ENCODE measurements around the gene ACP2. TPM values are rescaled to one million over a fixed set of nuclear protein-coding genes. Genes with fewer than 3 reads are reported as not detected.

ACP2 gene
- total RNA-seq, 2 experiments from 2014 or later: 9.4 to 13.4 TPM

DNA sequence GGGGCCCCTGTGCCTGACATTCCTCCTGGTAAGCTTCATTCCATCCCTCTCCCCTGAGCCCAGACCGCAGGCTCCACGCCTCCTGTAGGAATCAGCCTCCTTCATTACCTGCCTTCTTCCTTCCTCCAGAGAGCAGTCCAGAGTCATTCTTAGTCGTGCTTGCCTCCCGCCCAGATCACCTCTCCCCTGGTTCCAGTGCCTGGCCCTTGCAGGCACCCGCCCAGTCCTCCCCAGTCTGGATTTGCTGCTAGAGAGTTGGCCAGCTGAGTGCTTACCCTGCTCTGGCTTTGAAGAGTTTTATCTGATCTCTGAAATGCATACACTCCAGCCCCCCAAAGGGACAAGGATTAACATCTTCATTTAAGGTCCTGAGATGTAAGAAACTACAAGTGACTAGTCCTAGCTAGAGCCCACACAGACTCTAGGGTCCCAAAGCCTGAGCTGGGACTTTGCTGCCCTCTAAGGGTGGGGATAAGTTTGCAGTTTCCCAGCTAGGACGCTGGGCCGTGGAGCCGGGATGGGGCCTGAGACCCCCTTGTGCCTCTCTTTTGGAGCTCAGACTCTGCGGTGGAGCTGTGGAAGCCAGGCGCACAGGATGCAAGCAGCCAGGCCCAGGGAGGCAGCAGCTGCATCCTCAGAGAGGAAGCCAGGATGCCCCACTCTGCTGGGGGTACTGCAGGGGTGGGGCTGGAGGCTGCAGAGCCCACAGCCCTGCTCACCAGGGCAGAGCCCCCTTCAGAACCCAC, 10.8 kb upstream of the ACP2 start:
- ATAC-seq (peak; percentile 89), DNase-seq (peak; percentile 59)
- CTCF ChIA-PET: interaction anchor here (0.7 to 5.4 kb wide), 34 partner anchors 9 to 343 kb away, joined by 3 to 47 read pairs (median 4); partner anchors contain the start of genes ACP2, ARFGAP2 and PACSIN3
- TF ChIP-seq, protein P1, sequence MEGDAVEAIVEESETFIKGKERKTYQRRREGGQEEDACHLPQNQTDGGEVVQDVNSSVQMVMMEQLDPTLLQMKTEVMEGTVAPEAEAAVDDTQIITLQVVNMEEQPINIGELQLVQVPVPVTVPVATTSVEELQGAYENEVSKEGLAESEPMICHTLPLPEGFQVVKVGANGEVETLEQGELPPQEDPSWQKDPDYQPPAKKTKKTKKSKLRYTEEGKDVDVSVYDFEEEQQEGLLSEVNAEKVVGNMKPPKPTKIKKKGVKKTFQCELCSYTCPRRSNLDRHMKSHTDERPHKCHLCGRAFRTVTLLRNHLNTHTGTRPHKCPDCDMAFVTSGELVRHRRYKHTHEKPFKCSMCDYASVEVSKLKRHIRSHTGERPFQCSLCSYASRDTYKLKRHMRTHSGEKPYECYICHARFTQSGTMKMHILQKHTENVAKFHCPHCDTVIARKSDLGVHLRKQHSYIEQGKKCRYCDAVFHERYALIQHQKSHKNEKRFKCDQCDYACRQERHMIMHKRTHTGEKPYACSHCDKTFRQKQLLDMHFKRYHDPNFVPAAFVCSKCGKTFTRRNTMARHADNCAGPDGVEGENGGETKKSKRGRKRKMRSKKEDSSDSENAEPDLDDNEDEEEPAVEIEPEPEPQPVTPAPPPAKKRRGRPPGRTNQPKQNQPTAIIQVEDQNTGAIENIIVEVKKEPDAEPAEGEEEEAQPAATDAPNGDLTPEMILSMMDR (IDR thresholded peaks at IDR 0.05): peak; percentile 67
- Mint-ChIP-seq H3K9me3 (no peaks in the 10 kb centered on the region), H3K27me3 (no peaks in the 10 kb centered on the region), H3K4me3 (no peak overlapping the region), H3K4me1 (ENCODE audit: low read depth) (peaks cover 16% of the 10 kb centered on the region), H3K36me3 (ENCODE audit: low read depth) (no peaks in the 10 kb centered on the region), H3K27ac (no peak overlapping the region)
- intact Hi-C loops (cut with micrococcal nuclease): loop anchor here (5.0 kb wide), 2 partner anchors 42 to 82 kb away; partner anchors contain the start of gene ARFGAP2
- POLR2A ChIA-PET: interaction anchor here (0.9 to 3.4 kb wide), 7 partner anchors 11 to 524 kb away, joined by 3 to 21 read pairs (median 5); partner anchors contain the start of gene ACP2

- ATAC-seq: no peak
- POLR2A ChIA-PET: interaction anchor here (0.9 to 3.4 kb wide), 6 partner anchors 9 to 81 kb away, joined by 3 to 21 read pairs (median 4); partner anchors contain the start of gene ACP2
Measured at GRCh38 chr11:47258317-47258902, 9.8 kb upstream of the ACP2 start.

GRCh38 chr11:47257517-47258316, 9.1 kb upstream of the ACP2 start, which contains the start of gene NR1H3:
Gene NR1H3 (plus strand): TSS chr11:47257996. CDS start chr11:47259217, 1,221 bp downstream.
- peak; percentile 58 for ATAC-seq
- Mint-ChIP-seq H3K4me3 (no peak within 1 kb of the TSS), H3K36me3 (ENCODE audit: low read depth) (no peaks in the 10 kb centered on the region), H3K9me3 (no peaks in the 10 kb centered on the region), H3K27ac (no peak within 1 kb of the TSS), H3K4me1 (ENCODE audit: low read depth) (peaks cover 18% of the 10 kb centered on the region), H3K27me3 (no peaks in the 10 kb centered on the region)
- ChIA-PET CTCF (interaction anchor here (1.2 to 5.4 kb wide), 9 partner anchors 9 to 97 kb away, joined by 3 to 47 read pairs (median 12); partner anchors contain the start of genes ACP2 and ARFGAP2), POLR2A (interaction anchor here (0.9 to 1.3 kb wide), 6 partner anchors 9 to 80 kb away, joined by 3 to 4 read pairs (median 3); partner anchors contain the start of genes ACP2 and DDB2)
- TF ChIP-seq, protein P1 (IDR thresholded peaks at IDR 0.05): no peak
- intact Hi-C loops (cut with micrococcal nuclease): loop anchor here (5.0 kb wide), 2 partner anchors 40 to 80 kb away; partner anchors contain the start of gene ARFGAP2
- no peak for DNase-seq

More at GRCh38 chr11:47258317-47258902, 9.8 kb upstream of the ACP2 start:
- CTCF ChIA-PET: interaction anchor here (0.8 to 5.4 kb wide), 16 partner anchors 9 to 152 kb away, joined by 3 to 47 read pairs (median 6); partner anchors contain the start of genes ACP2, ARFGAP2 and PACSIN3
- Mint-ChIP-seq H3K9me3 (no peaks in the 10 kb centered on the region), H3K36me3 (ENCODE audit: low read depth) (no peaks in the 10 kb centered on the region), H3K4me1 (ENCODE audit: low read depth) (peaks cover 18% of the 10 kb centered on the region), H3K4me3 (no peak overlapping the region), H3K27ac (no peak overlapping the region), H3K27me3 (no peaks in the 10 kb centered on the region)
- DNase-seq: no peak
- TF ChIP-seq, protein P1 (IDR thresholded peaks at IDR 0.05): no peak
- intact Hi-C loops (cut with micrococcal nuclease): loop anchor here (5.0 kb wide), 2 partner anchors 41 to 81 kb away; partner anchors contain the start of gene ARFGAP2

- TF ChIP-seq, protein P1 (IDR thresholded peaks at IDR 0.05): no peak
- POLR2A ChIA-PET: interaction anchor here (0.9 to 1.3 kb wide), 5 partner anchors 8 to 79 kb away, joined by 3 to 4 read pairs (median 3); partner anchors contain the start of genes ACP2 and DDB2
- CTCF ChIA-PET: interaction anchor here (1.2 to 5.4 kb wide), 3 partner anchors 8 to 78 kb away, joined by 3 to 47 read pairs (median 46); partner anchors contain the start of genes ACP2 and ARFGAP2
- Mint-ChIP-seq H3K36me3 (ENCODE audit: low read depth) (no peaks in the 10 kb centered on the region), H3K27ac (no peak overlapping the region), H3K4me1 (ENCODE audit: low read depth) (peaks cover 18% of the 10 kb centered on the region), H3K4me3 (no peak overlapping the region), H3K9me3 (no peaks in the 10 kb centered on the region), H3K27me3 (no peaks in the 10 kb centered on the region)
- DNase-seq: no peak
- intact Hi-C loops (cut with micrococcal nuclease): loop anchor here (5.0 kb wide), 2 partner anchors 40 to 80 kb away; partner anchors contain the start of gene ARFGAP2
- ATAC-seq: no peak
Measured at GRCh38 chr11:47257177-47257516, 8.5 kb upstream of the ACP2 start.

All from activated CD8-positive, alpha-beta T cell treated with anti-CD3 and anti-CD28 coated beads for 36 hours (primary cell).